RCC 7860 (cell line): ENCODE measurements around the gene TAF3.

Source experiments
- DNase-seq: peaks from one replicate; pipeline ENCODE4 v3.0.0-alpha.2; 2015; ENCODE audit warnings: low spot score
- FAIRE-seq: peaks from 2 replicates; lab custom pipeline; 2012; peaks lifted over from hg19 to GRCh38; lab: Jason Lieb, UNC

The TAF3 gene

DNA sequence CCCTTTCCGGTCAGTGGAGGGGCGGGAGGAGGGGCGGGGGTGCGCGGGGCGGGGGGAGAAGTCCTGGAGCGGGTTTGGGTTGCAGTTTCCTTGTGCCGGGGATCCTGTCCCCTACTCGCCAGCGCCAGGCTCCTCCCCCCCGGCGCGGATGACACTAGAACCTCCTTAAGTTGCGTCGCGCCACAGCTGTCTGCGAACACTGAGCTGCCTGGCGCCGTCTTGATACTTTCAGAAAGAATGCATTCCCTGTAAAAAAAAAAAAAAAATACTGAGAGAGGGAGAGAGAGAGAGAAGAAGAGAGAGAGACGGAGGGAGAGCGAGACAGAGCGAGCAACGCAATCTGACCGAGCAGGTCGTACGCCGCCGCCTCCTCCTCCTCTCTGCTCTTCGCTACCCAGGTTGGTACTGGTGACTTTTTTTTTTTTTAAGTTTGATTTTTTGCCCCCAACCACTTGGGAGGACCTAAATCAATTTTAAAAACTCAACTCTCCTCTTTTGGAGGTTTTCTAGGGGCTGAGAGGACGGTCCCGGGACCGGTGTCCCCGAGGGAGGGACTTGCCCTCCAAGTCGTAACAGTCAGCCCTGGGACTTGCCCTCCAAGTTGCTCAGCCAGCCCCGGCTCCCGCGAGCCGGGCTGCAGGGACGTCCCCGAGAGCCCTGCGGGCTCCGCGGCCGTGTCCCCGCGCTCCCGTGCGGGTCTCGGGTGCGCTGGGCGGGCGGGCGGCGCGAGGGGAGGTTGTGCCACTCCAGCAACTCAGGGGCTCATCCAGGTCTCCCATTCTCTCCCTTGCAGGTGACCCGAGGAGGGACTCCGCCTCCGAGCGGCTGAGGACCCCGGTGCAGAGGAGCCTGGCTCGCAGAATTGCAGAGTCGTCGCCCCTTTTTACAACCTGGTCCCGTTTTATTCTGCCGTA is 236.4 kb downstream of the TAF3 start, which contains the start of gene GATA3:
TSS of gene GATA3 (plus strand) at position 195 of the 914 bp plus-strand sequence. CDS start 968 bp downstream, outside the sequence.
- DNase-seq = no peak
- no peak for FAIRE-seq

DNA sequence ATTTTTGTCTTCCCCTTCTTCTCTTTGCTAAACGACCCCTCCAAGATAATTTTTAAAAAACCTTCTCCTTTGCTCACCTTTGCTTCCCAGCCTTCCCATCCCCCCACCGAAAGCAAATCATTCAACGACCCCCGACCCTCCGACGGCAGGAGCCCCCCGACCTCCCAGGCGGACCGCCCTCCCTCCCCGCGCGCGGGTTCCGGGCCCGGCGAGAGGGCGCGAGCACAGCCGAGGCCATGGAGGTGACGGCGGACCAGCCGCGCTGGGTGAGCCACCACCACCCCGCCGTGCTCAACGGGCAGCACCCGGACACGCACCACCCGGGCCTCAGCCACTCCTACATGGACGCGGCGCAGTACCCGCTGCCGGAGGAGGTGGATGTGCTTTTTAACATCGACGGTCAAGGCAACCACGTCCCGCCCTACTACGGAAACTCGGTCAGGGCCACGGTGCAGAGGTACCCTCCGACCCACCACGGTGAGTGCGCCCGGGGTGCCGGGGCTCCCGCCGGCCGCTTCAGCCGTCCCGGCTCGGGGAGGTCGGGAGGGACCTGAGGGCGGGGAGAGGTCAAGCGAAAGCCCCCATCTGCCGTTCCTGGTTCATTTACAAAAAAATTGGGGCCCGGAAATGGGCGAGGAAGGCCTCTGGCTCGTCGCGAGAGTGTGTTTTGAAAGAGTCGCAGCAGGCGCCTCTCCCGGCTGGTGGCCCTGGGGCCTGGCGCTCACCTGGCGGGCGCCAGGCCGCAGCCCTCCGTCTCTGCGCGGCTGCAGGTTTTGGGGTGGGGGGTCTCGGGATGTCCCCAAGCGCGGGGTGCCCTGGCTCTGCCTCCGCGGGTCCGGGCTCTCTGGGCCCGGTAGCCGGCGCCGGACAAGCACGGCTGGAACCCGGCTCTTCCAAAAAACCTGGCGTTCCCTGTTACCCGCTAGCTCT is 237.4 kb downstream of the TAF3 start:
- FAIRE-seq (no peak), DNase-seq (no peak)

DNA sequence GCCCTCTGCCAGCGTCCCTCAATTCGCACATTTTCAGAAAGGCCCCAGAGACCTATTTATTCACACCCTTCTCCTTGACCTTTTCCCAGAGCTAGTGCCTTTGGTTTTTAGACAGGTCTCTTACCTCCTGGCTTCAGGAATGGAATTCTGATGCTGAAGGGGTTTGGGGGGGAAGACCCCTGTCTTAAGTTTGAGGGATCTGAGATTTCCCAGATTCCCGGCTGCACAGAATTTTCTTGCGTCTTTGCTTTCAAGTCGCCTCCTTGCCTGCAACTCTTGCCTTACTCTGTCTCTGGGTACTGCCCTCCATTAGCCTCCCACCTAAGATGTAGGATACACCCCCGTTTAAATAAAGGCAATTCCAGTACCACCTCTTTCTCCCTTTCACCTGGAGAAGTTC is 238.1 kb downstream of the TAF3 start:
- no peak for FAIRE-seq
- DNase-seq = no peak

DNA sequence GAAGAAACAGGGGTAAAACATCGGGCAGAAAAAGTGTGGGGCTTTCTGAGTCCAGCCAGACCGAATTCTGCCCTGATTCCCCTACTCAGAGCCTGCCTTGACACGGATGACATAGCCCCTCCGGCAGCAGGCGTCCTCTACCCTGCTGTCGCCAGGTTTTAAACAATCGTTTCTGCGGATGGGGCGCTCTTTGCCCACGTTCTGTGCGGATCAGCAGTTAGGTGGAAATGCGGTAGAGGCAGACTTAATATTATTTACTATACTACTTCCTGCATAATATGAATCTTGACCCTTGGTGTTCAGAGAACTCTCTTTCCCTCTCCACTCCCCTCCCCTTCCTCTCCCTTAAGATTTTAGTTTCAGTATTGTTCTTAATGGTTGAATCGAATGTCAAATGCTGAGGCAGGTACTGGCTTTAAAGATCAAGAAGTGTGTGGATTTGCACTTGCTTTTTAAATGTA is 238.6 kb downstream of the TAF3 start:
- no peak for FAIRE-seq
- DNase-seq = no peak

DNA sequence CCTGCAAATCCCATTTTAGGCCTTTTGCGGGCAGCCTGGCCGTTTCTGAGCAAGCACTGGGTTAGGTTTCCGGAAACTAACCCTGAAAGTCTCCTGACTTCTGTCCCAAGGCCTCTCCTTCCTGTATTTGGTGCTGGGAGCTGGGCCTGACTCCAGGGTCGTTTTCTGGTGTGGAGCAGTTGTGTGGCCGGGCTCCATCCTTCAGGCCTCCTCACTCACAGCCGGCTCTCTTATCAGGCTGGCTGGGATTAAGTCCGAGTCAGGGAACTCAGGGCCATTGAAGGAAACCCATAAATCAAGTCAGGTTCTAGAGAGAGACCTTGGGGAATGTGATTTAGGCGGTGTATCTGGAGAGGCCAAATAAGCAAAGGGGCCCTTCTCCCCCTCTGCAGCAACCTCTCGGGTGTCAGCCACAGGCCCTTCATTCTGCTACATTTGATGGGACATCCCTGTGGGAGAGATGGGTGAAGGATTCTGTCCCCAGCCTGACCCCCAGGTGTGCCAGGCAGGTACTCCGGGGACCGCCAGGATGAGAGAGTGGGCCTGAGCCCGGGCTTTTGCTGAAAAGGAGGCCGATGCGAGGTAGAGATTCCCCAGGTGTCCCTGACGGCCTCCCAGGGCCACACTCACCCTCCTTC is 239.4 kb downstream of the TAF3 start:
- DNase-seq (no peak), FAIRE-seq (no peak)

DNA sequence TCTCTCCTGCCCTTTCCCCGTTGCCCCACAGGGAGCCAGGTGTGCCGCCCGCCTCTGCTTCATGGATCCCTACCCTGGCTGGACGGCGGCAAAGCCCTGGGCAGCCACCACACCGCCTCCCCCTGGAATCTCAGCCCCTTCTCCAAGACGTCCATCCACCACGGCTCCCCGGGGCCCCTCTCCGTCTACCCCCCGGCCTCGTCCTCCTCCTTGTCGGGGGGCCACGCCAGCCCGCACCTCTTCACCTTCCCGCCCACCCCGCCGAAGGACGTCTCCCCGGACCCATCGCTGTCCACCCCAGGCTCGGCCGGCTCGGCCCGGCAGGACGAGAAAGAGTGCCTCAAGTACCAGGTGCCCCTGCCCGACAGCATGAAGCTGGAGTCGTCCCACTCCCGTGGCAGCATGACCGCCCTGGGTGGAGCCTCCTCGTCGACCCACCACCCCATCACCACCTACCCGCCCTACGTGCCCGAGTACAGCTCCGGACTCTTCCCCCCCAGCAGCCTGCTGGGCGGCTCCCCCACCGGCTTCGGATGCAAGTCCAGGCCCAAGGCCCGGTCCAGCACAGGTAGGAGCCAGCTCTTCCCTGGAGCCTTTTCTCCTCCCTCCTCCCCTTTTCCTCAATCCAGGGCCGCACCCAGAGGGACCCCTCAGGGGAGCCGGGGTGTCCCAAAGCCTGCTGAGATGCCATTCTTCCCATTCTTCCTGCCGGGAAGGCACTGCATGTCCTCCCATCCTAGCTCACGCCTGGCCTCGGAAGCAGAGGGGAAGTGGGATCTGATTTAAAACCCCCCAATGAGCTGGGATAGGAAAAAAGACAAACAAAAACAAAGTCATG is 240.2 kb downstream of the TAF3 start:
- DNase-seq (no peak), FAIRE-seq (no peak)

DNA sequence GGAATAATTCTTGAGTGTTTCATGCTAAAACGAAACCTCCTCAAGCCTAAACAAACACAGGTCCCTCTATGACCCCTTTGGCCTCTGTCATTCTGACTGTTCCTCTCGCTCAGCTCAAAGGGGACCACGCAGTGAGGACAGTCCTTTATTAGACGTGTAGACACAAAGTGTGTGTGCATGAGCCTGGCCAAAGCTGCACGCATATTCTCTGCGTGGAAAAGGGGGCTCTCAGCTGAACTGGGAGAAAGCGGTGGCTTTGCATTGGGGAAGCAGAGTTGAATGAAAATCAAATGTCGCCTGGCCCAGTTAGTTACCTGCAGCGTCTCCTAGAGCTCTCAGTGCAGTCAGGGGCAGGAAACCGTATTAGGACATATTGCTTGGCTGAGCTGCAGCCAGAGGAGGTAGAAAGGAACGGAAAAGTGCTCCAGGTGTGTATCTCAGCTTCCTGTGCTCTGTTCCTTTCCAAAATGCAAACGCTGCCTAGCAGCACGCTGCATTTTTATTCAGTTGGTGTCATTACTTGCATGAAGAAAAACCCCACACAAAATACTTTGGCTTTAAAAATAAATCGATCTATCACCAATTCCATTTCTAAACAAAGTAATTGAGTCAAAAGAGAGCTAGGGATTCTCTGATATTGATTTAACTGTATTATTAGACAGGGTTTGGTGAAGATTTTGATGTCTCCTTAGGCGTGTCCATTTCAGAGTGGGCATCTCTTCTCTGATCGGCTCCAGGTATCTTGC is 241.1 kb downstream of the TAF3 start:
- DNase-seq (no peak), FAIRE-seq (no peak)

DNA sequence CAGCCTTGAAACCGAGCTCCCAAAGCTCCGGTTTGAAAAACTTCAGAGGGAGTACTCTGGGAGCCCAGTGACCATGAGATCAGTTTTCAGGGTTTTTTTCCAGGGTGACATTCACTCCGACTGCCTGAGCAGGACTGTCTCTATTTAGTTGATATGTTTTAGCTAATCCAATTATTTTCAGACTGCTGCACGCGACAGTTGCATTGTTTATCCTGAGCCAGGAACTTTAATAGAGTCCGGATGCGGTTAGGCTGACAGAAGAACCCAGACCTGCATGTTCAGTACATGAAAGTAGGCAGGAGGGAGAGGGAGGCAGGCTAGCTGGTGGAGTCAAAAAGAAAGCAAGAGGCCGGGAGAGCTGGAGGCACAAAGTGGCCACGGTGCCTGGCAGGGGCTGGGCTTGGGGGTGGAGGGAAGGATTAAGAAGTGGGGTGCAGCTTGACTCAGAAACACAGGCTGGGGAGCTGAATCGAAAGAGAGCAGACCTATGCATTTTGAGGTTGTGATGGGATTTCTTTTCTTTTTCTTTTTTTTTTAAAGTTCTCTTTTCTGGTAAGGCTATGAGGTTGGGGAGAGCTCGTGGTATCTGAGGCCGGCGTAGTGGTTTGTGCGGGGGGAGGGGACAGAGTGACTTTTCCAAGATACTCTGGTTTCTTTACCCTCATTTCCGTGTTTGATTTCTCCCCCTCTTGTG is 241.9 kb downstream of the TAF3 start:
- no peak for FAIRE-seq
- DNase-seq = no peak

DNA sequence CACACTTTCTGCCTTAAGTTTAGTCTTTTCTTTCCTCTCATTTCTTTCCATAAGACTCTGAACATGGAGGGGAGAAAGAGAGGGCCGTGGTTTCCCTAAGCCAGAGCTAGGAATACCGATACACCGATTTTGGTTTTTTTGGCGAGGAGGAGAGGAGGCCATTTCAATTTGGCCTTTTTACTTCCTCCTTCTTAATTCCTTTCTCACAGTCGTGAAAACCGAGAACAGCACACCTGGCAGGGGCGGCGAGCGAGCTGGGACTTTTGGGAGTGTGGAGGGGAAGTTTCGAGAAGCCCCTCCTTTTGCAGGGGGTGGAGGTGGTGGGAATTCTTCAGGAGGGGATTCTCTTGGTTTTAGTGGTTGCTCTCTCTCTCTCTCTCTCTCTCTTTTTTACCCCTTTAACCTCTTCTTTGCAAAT is 242.4 kb downstream of the TAF3 start:
- FAIRE-seq = no peak
- DNase-seq = no peak

DNA sequence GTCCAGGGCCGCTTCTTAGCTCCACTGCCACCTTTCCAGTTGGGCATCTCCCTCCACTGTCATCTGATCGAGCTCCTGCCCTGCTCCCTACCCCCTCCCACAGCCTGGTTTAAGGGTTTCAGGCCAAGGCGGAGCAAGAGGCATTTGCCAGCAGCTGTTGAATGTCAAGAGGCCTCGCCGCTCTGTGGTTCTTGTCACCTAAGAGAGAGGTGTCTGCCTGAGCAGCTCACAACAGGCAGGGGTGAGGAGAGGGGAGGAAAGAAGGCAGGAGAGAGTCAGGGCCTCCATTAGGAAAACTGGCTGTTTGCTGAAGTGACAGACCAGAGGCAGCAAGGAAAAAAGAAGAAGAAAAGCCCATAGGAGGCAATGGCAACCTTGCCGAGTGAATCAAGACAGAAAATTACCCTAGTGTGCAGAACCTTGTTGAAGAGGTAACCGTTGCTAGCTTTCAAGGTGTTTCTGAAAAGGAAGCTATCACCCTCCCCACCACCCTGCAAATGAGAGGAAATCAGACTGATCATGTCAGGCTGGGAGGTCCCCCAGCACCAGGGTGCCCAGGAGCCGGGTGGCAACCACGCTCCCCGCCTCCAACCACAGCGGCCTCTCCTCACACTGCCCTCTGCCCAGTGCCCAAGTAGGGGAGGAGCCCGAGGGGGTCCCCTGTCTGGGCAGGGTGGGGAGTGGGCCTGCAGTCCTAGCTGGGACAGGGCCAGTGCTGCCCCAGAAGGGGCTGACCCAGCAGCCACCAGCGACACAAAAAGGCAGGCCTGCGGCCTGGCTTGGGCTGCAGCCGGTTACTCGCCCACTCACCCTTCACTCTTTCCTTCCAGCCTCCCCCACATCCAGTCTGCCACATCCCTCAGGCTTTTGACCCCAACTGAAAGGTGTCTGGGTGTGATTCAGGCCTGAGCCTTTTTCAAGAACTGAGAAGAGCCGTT is 243.2 kb downstream of the TAF3 start:
- FAIRE-seq (no peak), DNase-seq (no peak)

DNA sequence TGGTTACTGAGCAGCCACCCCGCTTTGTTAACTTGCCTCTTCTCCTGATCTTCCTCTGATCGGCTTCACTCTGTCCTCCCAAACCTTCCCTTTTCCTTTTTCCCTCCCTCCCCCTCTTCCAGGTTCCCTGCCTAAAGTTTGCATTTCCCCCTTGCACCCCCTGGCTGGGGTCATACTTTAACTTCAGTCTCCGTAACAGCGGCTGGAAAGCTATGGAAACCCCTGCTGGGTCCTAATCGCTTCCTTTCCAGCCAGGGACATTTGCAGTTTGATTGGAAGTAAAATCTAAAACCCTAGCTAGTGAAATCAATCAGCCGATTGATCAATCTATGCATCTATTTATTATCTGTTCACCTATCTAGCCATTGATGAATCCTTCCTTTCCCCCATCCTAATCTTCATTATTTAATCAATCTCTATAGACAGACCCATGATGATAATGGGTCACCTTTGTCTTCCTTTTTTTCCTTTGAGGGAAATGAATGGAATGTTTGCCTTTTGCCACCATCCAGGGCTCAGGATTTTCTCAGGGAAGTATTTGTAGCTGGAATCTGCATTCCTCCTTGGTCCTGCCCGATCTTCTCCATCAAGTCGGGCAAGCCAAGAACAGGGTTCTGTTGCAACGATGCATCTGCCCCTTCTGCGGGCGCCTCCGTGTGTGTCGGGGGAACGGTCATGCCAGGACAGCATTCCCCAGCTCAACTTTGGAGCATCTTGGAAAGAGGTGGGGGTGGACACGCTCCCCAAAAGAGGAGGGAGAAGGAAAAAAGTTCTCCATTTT is 245.0 kb downstream of the TAF3 start:
- no peak for FAIRE-seq
- no peak for DNase-seq

DNA sequence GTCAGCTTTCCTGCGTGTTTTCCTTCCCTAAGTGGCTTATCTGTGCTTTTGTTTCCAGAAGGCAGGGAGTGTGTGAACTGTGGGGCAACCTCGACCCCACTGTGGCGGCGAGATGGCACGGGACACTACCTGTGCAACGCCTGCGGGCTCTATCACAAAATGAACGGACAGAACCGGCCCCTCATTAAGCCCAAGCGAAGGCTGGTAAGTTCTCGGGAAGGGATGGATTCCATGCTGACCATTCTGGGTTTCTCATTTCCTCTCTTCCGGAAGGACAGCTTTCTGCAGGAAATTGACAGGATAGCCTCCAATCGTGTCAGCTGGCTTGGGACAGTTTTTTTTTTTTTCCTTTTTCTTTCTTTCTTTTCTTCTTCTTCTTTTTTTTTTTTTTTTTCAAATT is 245.6 kb downstream of the TAF3 start:
- FAIRE-seq (no peak), DNase-seq (no peak)

DNA sequence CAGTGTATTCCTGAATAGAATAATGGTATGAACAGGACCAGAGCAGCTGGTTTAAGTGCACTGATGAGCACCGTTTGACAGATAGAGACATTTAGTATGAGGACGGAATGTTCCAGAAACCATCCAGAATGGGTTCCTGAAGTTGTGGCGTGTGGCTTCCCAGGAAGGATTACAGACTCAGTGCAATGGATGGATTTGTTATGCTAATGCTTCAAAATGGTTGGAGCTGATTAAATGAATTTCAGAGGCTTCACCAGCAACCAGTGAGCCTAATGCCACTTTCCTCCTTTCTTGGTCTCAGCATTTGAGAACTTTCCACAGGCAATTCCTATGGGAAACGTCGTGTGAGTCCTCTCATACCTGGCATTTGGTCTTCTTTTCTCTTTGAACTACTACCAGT is 246.1 kb downstream of the TAF3 start:
- no peak for DNase-seq
- FAIRE-seq = no peak

DNA sequence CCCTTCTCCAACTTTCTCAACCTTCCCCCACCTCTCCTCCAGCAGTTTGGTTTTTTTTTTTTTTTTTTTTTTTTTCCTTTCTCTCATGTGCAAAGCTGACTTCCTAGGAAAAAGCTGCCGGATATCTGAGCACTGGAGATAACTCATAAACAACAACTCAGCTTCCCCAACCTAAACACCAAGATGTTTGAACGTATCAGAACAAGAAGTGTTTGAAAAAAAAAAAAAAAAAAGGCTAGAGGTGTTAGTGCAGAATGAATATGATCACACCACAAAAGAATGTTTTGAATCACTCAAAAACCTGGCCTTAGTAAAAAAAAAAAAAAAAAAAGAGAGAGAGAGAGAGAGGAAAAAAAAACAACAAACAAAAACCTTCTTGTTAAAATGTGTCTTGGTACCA is 247.3 kb downstream of the TAF3 start:
- peak; percentile 56 for FAIRE-seq
- no peak for DNase-seq

DNA sequence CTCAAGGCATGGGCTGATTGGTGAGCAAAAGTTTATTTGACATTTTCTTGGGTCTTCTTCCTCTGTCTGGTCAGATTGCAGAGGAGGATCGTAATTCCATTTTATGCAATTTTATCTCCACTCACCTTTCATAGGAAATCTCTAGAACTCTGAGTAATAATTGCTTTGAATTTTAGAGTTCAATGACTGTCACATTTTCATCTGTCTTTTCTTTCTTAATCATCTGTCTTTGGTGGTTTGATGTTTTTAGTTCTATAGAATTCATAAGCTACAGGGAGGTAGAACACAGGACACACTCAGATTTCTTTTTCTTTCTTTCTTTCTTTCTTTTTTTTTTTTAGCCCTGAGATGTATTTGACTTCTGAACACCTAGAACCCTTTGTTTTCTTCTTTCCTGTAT is 247.8 kb downstream of the TAF3 start:
- FAIRE-seq (no peak), DNase-seq (no peak)
